Jurkat, Clone E6-1 (cell line): ENCODE results near the gene CXorf49.
"Not testable (repeated sequence)": the region's sequence is repeated elsewhere in the genome, so short reads cannot be mapped to it uniquely, and the experiment has no call there.

Source experiments
- DNase-seq: peaks from one replicate; pipeline ENCODE4 v3.0.0-alpha.2; 2011; ENCODE audit warnings: low read depth, low spot score
- H3K4me3 ChIP-seq: 2 replicates; pipeline ENCODE4 v1.5.1; 2011; ENCODE audit warnings: mild to moderate bottlenecking, low read length, control low read depth, moderate library complexity

Gene CXorf49

DNA sequence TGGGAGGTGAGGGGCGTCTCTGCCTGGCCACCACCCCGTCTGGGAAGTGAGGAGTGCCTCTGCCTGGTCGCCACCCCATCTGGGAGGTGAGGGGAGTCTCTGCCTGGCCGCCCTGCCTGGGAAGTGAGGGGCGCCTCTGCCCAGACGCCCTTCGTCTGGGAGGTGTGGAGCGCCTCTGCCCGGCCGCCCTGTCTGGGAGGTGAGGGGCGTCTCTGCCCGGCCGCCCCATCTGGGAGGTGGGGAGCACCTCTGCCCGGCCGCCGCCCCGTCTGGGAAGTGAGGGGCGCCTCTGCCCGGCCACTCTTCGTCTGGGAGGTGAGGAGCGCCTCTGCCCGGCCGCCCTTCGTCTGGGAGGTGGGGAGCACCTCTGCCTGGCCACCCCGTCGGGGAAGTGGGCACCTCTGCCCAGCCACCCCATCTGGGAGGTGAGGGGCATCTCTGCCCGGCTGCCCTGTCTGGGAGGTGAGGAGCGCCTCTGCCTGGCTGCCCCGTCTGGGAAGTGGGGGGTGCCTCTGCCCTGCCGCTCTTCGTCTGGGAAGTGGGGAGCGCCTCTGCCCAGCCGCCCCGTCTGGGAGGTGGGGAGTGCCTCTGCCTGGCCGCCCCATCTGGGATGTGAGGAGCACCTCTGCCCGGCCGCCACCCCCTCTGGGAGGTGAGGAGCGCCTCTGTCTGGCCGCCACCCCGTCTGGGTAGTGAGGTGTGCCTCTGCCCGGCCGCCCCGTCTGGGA, 41.9 kb downstream of the CXorf49 start:
- DNase-seq, H3K4me3 ChIP-seq: not testable (repeated sequence)

DNA sequence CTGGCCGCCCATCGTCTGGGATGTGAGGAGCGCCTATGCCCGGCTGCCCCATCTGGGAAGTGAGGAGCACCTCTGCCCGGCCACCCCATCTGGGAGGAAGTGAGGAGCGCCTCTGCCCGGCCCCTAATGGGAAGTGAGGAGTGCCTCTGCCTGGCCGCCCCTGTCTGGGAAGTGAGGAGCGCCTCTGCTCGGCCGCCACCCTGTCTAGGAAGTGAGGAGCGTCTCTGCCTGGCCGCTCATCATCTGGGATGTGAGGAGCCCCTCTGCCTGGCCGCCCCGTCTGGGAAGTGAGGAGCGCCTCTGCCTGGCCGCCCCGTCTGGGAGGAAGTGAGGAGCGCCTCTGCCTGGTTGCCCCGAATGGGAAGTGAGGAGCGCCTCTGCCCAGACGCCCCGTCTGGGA, 42.4 kb downstream of the CXorf49 start:
- DNase-seq, H3K4me3 ChIP-seq: not testable (repeated sequence)

DNA sequence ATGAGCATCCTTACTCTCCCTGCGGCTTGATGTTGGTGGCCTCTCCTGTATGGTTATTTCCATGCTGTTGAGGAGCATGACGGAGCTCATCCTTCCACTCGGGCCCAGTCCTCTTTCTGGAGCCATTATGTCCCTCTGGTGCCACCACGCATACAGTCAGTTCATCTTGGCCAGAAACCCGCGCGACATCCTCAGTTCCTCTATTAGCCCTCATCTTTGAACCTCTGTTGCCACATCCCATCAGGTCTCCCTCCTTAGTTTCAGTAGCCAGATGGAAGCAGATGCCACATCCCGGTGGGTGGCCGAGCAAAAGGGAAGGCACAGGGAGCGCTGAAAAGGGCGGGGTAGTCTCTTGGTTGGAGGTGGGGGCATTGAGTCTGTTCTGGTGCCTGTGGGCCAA, 46.1 kb downstream of the CXorf49 start:
- H3K4me3 ChIP-seq, result no peak overlapping the region
- DNase-seq, result no peak

DNA sequence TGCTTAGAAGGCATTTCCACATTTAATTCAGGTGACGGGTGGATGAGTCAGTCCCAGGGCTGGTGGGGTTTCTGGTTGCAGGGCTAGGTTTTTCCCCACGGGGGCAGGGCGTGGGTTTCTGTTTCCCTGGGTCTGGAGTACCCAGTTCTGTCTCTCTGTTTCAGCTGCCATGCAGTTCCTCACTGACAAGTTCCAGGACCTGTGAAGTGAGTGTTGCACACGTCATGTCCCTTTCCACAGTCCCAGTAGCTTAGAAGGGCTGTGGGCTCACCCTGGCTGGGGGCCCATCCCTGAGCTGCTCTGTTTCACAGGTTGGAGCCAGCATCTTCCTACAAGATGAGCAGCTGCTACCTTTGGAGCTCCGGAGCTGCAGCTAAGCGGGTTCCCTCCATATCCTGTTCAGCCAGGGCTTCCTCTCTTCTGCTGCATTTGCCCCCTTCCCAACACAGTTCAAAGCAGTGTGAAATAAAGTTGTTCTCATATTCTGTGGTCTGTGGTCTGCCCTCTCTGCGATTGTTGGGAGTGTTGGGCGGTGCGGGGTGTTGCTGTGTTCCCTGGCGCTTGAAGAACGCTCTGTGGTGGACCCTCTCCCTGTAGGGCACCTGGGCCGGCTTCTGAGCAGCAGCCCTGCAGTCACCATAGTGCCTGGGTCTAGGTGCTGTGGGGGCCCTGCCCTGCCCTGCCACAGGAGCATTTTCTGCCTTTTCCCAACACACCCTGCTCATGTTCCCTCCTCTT, 46.9 kb downstream of the CXorf49 start:
- DNase-seq, result peak; percentile 63
- no peak overlapping the region for H3K4me3 ChIP-seq

DNA sequence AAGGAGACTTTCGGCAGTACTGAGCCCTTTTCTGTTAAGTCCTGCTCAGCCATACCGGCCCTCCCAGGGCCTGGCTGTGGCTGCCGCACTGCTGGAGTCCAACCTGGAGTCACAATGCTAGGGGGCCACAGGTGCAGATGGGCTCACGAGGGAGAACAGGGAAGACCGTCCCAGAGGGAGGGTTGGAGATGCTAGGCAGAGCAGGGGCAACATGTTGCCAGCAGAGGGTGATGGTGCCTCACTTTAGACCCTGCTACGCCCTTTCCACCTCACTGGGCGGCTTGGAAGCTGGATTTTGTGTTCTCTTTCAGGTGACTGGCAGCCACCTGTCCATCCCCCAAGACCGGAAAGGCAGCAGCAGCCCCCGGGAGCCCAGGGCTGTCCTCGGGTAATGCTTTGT, 48.1 kb downstream of the CXorf49 start:
- peak; percentile 29 for DNase-seq
- H3K4me3 ChIP-seq, result not testable (repeated sequence)

DNA sequence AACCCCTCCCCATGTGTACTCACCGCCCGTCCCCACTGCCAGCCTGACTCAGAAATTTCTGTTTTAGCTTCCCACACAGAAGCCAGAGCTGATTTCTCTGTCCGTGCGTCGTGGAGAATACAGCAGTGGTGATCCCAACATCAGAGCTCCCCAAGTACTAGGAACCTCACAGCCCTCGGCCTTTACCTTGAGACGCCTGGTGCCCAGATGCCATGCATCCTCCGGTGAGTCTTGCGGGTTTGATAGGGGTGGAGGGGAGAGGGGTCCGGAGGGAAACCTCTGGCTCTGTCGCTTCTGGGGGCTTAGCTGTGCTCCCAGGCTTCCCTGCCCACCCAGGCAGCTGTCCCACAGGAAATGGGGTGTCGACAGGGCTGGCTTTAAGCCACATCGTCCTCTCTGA, 48.6 kb downstream of the CXorf49 start:
- H3K4me3 ChIP-seq, result no peak overlapping the region
- no peak for DNase-seq

DNA sequence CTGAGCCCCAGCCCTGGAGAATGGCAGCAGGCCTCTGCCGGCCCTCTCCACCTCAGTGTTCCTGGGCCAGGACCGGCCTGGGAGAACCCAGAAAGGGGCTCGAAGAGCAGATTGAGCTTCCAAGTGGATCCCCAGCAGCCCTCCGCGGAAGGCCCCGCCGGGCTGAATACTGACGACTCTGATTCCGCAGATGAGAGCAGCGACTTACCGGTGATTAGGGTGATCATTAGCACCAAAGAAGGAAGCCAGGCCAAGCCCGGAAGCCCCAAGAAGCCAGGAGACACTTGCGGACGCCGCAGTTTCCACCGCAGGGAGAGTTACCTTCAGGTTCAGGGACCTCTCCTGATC, 49.9 kb downstream of the CXorf49 start:
- DNase-seq, result no peak
- H3K4me3 ChIP-seq, result no peak overlapping the region

DNA sequence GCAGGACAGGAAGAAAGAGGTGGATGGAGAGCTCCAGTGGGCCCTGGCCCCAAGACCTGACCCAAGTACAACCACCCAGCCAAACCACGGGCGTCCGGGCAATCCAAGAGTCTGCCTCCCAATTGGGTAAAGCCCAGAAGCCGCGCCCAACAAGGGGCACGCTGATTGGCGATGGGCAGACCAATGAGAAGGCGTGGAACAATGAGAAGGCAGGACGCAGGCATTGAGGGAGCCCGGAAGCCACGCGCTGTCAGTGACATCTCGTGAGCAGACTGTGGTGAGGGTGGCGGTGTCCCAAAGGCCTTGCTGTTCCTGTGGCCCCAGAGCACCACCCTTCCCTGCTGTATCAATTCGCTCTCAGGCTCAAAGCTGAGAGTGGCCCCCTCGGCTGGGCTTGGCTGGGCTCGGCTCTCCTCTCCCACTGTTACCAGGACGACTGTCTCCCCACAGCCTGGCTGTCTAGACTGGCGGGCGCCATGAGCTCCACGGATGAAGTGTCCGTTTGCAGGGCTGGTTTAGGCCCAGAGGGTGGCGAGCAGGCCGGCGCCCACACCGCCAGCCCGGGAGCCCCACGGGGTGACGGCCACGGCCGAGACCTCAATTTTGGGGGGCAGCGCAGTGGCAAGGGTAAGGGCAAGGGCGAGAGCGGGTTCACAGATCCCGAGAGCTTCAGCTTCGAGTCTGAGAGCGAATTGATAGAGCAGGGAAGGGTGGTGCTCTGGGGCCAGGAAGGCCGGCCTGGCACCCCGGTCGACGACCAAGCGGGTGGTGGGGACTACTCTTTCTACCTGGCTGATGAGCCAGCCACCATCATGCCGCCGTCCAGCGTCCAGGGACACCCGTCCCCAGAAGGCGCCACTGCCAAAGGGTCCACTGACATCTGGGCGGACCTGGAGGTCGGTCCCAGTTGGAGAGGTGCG, 50.5 kb downstream of the CXorf49 start, which contains the start of gene LOC101059915:
Gene LOC101059915 (plus strand): TSS at position 219 of the 920 bp plus-strand sequence.
- H3K4me3 ChIP-seq, result no peak within 1 kb of the TSS
- no peak for DNase-seq

DNA sequence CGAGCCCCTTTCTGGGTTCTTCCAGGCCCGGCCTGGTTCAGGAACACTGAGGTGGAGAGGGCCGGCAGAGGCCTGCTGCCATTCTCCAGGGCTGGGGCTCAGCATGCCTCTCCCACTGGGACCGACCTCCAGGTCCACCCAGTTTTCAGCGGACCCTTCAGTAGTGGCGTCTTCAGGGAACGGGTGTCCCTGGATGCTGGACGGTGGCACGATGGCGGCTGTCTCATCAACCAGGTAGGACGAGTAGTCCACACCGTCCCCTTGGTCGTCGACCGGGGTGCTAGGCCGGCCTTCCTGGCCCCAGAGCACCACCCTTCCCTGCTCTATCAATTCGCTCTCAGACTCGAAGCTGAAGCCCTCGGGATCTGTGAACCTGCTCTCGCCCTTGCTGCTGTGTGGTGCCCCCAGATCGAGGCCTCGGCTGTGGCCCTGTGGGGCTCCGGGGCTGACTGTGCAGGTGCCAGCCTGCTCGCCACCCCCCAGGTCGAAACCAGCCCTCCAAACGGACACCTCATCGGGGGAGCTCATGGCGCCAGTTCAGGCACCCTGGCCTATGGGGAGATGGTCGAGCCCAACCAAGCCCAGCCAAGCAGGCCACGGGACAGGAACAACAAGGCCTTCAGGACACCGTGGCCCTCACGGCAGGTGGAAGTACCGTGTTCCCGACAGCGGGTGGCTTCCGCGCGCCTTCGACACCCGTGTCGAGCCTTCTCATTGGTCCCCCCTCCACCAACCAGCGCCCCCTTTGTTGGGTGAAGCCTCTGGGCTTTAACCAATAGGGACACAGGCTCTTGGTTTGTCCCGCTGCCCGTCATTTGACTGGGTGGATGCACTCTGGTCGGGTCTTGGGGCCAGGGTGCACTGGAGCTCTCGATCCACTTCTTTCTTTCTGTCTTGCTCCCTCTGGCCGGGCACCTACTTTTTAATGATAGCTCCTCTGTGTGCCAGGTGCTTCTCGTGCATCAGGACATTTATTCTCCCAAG, 51.6 kb downstream of the CXorf49 start:
- no peak overlapping the region for H3K4me3 ChIP-seq
- no peak for DNase-seq

DNA sequence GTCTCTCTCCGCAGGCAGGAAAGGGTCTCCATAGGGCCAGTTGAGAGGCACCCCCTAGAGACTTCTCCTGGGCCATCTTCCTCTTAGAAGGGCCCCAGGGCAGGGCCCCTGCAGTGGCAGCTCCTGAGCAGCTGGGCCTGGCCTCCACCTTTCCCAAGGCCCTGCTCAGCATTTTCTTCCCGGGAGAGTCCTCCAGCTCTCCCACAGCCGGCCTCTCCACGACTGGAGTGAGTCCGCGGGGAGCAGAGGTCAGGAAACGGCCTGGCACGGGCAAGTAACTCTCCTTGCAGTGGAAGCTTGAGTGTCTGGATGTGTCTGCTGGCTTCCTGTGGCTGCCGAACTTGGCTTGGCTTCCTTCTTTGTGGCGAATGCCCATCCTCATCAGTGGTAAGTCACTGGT, 52.3 kb downstream of the CXorf49 start:
- no peak overlapping the region for H3K4me3 ChIP-seq
- no peak for DNase-seq

DNA sequence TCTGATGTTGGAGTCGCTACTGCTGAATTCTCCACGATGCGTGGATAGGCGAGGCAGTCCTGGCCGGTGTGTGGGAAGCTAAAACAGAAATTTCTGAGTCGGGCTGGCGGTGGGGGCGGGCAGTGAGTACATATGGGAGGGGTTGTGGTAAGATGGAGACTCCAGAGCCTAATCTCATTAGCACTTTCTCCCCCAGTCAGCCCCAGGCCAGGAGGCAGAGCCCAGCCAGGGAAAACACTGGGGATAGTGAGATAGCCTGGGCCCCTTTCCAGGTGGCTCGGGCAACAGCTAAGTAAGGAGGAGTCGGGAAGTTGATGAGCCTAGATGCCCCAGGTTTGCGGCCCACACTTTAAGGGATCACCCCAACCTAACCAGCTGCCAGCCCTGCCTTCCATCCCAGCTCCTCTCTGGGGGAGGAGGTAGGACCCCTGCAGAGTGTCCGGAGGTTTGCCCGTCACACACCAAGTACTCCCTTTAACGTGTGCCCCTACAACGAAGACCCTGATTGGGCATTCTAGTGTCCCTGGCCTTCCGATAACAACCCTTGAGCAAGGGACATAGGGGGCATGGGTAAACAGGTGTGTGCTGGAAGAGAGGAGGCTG, 53.1 kb downstream of the CXorf49 start:
- no peak for DNase-seq
- no peak overlapping the region for H3K4me3 ChIP-seq
